GM18508 (cell line): ENCODE measurements around the gene MIEF1.
"Not testable (repeated sequence)": the region's sequence is repeated elsewhere in the genome, so short reads cannot be mapped to it uniquely, and the experiment has no call there.

Experiments used
- ATAC-seq: cut with Tn5 transposase; IDR thresholded peaks from one replicate; pipeline ENCODE4 v1.9.1; 2021; ENCODE audit warnings: moderate number of reproducible peaks; ENCODE audit not compliant: insufficient read depth, unreplicated experiment

MIEF1 gene

GRCh38 chr22:39489094-39490068 is 12.7 kb upstream of the MIEF1 start:
- no peak for ATAC-seq

GRCh38 chr22:39490135-39490798 is 11.8 kb upstream of the MIEF1 start:
- no peak for ATAC-seq

GRCh38 chr22:39490966-39491680 is 11.0 kb upstream of the MIEF1 start:
- ATAC-seq, result no peak

- no peak for ATAC-seq
Observed at GRCh38 chr22:39491696-39492095, 10.4 kb upstream of the MIEF1 start.

GRCh38 chr22:39492186-39492585 is 9.9 kb upstream of the MIEF1 start:
- no peak for ATAC-seq

GRCh38 chr22:39493759-39494158 is 8.3 kb upstream of the MIEF1 start:
- no peak for ATAC-seq

GRCh38 chr22:39494471-39495120 is 7.5 kb upstream of the MIEF1 start:
- no peak for ATAC-seq

- ATAC-seq, result no peak
Observed at GRCh38 chr22:39496131-39496838, 5.8 kb upstream of the MIEF1 start.

GRCh38 chr22:39497429-39497828 is 4.7 kb upstream of the MIEF1 start:
- ATAC-seq, result no peak

- no peak for ATAC-seq
Observed at GRCh38 chr22:39498368-39498767, 3.7 kb upstream of the MIEF1 start.

GRCh38 chr22:39498802-39499201 is 3.3 kb upstream of the MIEF1 start:
- no peak for ATAC-seq

- ATAC-seq, result no peak
Observed at GRCh38 chr22:39500101-39500500, 2.0 kb upstream of the MIEF1 start.

GRCh38 chr22:39501644-39502108 is 414 bp upstream of the MIEF1 start:
- ATAC-seq, result no peak

GRCh38 chr22:39502789-39503409 is 809 bp downstream of the MIEF1 start:
- no peak for ATAC-seq

GRCh38 chr22:39503630-39504029 is 1.5 kb downstream of the MIEF1 start:
- no peak for ATAC-seq

- ATAC-seq, result no peak
Observed at GRCh38 chr22:39504071-39504470, 2.0 kb downstream of the MIEF1 start.

GRCh38 chr22:39507021-39507420 is 4.9 kb downstream of the MIEF1 start:
- ATAC-seq, result not testable (repeated sequence)

- ATAC-seq, result no peak
Observed at GRCh38 chr22:39508393-39508792, 6.3 kb downstream of the MIEF1 start.

GRCh38 chr22:39510529-39511149 is 8.5 kb downstream of the MIEF1 start:
- ATAC-seq, result no peak
